K562 (cell line): ENCODE data around the gene CTIF. TPM values are rescaled to one million over a fixed set of nuclear protein-coding genes. Genes with fewer than 3 reads are reported as not detected.

ENCODE experiments used
- ATF1 ChIP-seq, 2 experiments: fragments of 450-650 bp in 1 of 2; IDR thresholded peaks; 2 replicates each; pipeline ENCODE4 v1.6.1; 2016; ENCODE audit warnings: missing compliant biosample characterization in 1 of 2, missing genetic modification characterization in 1 of 2
- CEBPG ChIP-seq, 3 experiments: fragments of 200-800 bp in 1 of 3; sonication (Bioruptor generic) in 1 of 3; sonication (generic) in 1 of 3; formaldehyde crosslinking in 1 of 3; IDR thresholded peaks in 2 of 3; conservative IDR thresholded peaks in 1 of 3; 2 replicates each; pipeline versions ENCODE4 v1.6.1 to v1.8.0; 2016 to 2022; ENCODE audit warnings: missing compliant biosample characterization in 2 of 3, missing genetic modification characterization in 2 of 3, mild to moderate bottlenecking in 1 of 3, missing genetic modification reagents in 1 of 3
- KDM2B ChIP-seq: fragments of 250-450 bp; sonication (Bioruptor Pico); IDR thresholded peaks from 2 replicates; pipeline ENCODE4 v1.8.0; 2021; ENCODE audit warnings: mild to moderate bottlenecking, moderate library complexity
- KLF1 ChIP-seq: fragments of 450-650 bp; IDR thresholded peaks from 2 replicates; pipeline ENCODE4 v1.6.1; 2016; ENCODE audit warnings: missing genetic modification characterization, missing compliant biosample characterization
- NCOR1 ChIP-seq: fragments of 450-650 bp; IDR thresholded peaks from 2 replicates; pipeline ENCODE4 v1.6.1; 2016; ENCODE audit warnings: mild to moderate bottlenecking, moderate library complexity
- NEUROD1 ChIP-seq: fragments of 150-350 bp; IDR thresholded peaks from 2 replicates; pipeline ENCODE4 v1.6.1; 2014; ENCODE audit warnings: borderline replicate concordance, low read length, low read depth; ENCODE audit not compliant: partially characterized antibody
- NR4A1 ChIP-seq, 2 experiments: fragments of 250-450 bp in 1 of 2; fragments of 450-650 bp in 1 of 2; sonication (Bioruptor Pico) in 1 of 2; IDR thresholded peaks; 2 replicates each; pipeline versions ENCODE4 v1.4.0 to v1.6.1; 2016 to 2020; ENCODE audit warnings: mild to moderate bottlenecking in 2 of 2, missing compliant biosample characterization in 1 of 2, missing genetic modification characterization in 1 of 2, moderate library complexity in 1 of 2
- RAD51 ChIP-seq: fragments of 450-650 bp; IDR thresholded peaks from 2 replicates; pipeline ENCODE4 v1.7.1; 2016; ENCODE audit warnings: low read depth, mild to moderate bottlenecking, borderline replicate concordance
- TAF1 ChIP-seq: IDR thresholded peaks from 2 replicates; pipeline ENCODE4 v1.6.1; 2011; ENCODE audit warnings: mild to moderate bottlenecking, low read length, moderate library complexity; ENCODE audit not compliant: insufficient read depth, control insufficient read depth, severe bottlenecking; ENCODE audit errors: extremely low read depth
- ZNF830 ChIP-seq: fragments of 250-450 bp; sonication (Bioruptor Pico); IDR thresholded peaks from 2 replicates; pipeline ENCODE4 v1.5.0; 2021; ENCODE audit warnings: mild to moderate bottlenecking
- polyA plus RNA-seq, 8 experiments: library from polyadenylated mRNA; depleted of rRNA in 4 of 8; stranded (reverse) in 5 of 8; unstranded in 3 of 8; fragments of >200 nt; fragmentation: Nextera tagmentation in 2 of 8; fragmentation: Illumina TruSeq in 1 of 8; extraction: Ambion mirVana in 2 of 8; extraction: Trizol in 1 of 8; gene quantifications; 2 replicates each; pipeline versions ENCODE4 v1.2.1 to v1.2.3, GENCODE V29; 2011 to 2014; ENCODE audit warnings: inconsistent platforms in 1 of 8, missing spikeins in 1 of 8
- total RNA-seq, 7 experiments: library from RNA; depleted of rRNA in 6 of 7; stranded (reverse); fragments of >200 nt in 6 of 7; fragmentation: Illumina TruSeq in 2 of 7; extraction: Trizol in 2 of 7; gene quantifications; 2 replicates each; pipeline versions ENCODE4 v1.2.1 to v1.2.3, GENCODE V29; 2011 to 2021; ENCODE audit warnings: low replicate concordance in 1 of 7
- TF ChIP-seq, protein P1 (sequence below): fragments of 450-650 bp; IDR thresholded peaks from 2 replicates; pipeline ENCODE4 v1.6.1; 2016
- TF ChIP-seq, protein P2 (sequence below): fragments of 450-650 bp; formaldehyde crosslinking; IDR thresholded peaks from 2 replicates; pipeline ENCODE4 v1.4.0; 2020; ENCODE audit warnings: mild to moderate bottlenecking, moderate library complexity
- TF ChIP-seq, protein P3 (sequence below): fragments of 250-450 bp; sonication (Bioruptor Pico); IDR thresholded peaks from 2 replicates; pipeline ENCODE4 v1.4.0; 2020; ENCODE audit warnings: mild to moderate bottlenecking, moderate library complexity
- TF ChIP-seq, protein P4 (sequence below): fragments of 250-450 bp; sonication (Bioruptor Pico); IDR thresholded peaks from 2 replicates; pipeline ENCODE4 v1.5.0; 2022; ENCODE audit warnings: mild to moderate bottlenecking
- TF ChIP-seq, protein P5 (sequence below), 3 experiments: fragments of 200-800 bp in 1 of 3; fragments of 250-450 bp in 1 of 3; fragments of 450-650 bp in 1 of 3; sonication (Bioruptor Pico) in 1 of 3; sonication (Bioruptor generic) in 1 of 3; formaldehyde crosslinking in 1 of 3; IDR thresholded peaks; 2 replicates each; pipeline versions ENCODE4 v1.6.1 to v1.8.0; 2016 to 2022; ENCODE audit warnings: mild to moderate bottlenecking in 2 of 3, missing genetic modification characterization in 2 of 3, missing compliant biosample characterization in 1 of 3, moderate library complexity in 1 of 3

CTIF gene
- total and polyA plus RNA-seq, 9 of the 15 experiments (the other 6 are each of a cell fraction or from before 2014, with no cell fraction given) = 0.17 to 11.5 (median 2.2) TPM

DNA sequence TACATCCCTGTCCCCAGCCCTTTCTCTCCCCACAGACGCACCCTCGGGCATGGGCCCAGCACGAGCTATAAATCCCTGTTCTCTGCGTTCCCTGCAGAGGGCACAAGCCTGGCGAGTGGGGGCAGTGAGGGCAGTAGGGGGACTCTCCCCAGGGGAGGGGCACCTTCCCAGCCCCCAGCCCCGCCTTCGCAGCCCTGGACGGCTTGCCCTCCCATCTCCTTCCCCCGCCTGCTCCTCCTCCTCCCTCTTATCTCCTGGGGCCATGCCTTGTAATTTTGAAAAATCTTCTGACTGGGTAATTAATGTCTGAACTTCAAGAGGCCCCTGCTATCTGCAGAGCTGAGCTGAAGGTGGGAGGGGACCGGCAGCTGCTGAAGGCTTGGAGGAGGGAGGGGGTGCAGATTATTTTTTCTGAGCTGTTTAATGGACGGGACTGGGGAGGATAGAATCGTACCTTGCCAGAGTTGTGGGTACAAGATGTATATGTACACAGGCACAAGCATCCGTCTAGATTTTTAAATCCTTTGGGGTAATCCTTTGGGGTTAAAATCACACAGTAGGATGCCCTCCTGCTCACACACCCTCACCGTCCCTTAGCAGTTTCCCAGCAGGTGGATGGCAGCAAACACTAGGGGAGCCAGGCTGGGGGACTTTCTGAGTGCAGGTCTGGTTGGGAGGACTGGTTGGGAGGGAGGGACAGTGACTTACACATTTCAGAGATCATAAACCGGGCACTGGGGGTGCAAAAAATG, 290.0 kb downstream of the CTIF start (continued):
- TF ChIP-seq RAD51 (no peak), TAF1 (no peak), CEBPG (CRISPR knock-in tag; IDR thresholded peaks at IDR 0.05) (no peak), CEBPG (tag; conservative IDR thresholded peaks at IDR 0.05 in 1 of 2, IDR thresholded peaks at IDR 0.05 in 1 of 2) (no peak), KLF1 (tag) (no peak), ATF1 (CRISPR knock-in tag; IDR thresholded peaks at IDR 0.05) (no peak), ATF1 (tag; IDR thresholded peaks at IDR 0.05) (peak; percentile 19; the same call in 1 of the 2 replicates), KDM2B (no peak), NR4A1 (CRISPR knock-in tag; IDR thresholded peaks at IDR 0.05) (no peak), NR4A1 (tag; IDR thresholded peaks at IDR 0.05) (no peak), ZNF830 (CRISPR knock-in tag) (no peak), NCOR1 (peak; percentile 92), NEUROD1 (no peak)
- TF ChIP-seq, protein P1, sequence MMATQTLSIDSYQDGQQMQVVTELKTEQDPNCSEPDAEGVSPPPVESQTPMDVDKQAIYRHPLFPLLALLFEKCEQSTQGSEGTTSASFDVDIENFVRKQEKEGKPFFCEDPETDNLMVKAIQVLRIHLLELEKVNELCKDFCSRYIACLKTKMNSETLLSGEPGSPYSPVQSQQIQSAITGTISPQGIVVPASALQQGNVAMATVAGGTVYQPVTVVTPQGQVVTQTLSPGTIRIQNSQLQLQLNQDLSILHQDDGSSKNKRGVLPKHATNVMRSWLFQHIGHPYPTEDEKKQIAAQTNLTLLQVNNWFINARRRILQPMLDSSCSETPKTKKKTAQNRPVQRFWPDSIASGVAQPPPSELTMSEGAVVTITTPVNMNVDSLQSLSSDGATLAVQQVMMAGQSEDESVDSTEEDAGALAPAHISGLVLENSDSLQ = peak; percentile 80
- TF ChIP-seq, protein P2, sequence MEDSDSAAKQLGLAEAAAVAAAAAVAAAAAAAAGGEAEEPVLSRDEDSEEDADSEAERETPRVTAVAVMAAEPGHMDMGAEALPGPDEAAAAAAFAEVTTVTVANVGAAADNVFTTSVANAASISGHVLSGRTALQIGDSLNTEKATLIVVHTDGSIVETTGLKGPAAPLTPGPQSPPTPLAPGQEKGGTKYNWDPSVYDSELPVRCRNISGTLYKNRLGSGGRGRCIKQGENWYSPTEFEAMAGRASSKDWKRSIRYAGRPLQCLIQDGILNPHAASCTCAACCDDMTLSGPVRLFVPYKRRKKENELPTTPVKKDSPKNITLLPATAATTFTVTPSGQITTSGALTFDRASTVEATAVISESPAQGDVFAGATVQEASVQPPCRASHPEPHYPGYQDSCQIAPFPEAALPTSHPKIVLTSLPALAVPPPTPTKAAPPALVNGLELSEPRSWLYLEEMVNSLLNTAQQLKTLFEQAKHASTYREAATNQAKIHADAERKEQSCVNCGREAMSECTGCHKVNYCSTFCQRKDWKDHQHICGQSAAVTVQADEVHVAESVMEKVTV (CRISPR knock-in tag) = no peak
- TF ChIP-seq, protein P3, sequence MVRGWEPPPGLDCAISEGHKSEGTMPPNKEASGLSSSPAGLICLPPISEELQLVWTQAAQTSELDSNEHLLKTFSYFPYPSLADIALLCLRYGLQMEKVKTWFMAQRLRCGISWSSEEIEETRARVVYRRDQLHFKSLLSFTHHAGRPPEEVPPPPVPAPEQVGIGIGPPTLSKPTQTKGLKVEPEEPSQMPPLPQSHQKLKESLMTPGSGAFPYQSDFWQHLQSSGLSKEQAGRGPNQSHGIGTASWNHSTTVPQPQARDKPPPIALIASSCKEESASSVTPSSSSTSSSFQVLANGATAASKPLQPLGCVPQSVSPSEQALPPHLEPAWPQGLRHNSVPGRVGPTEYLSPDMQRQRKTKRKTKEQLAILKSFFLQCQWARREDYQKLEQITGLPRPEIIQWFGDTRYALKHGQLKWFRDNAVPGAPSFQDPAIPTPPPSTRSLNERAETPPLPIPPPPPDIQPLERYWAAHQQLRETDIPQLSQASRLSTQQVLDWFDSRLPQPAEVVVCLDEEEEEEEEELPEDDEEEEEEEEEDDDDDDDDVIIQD (CRISPR knock-in tag) = no peak
- TF ChIP-seq, protein P4, sequence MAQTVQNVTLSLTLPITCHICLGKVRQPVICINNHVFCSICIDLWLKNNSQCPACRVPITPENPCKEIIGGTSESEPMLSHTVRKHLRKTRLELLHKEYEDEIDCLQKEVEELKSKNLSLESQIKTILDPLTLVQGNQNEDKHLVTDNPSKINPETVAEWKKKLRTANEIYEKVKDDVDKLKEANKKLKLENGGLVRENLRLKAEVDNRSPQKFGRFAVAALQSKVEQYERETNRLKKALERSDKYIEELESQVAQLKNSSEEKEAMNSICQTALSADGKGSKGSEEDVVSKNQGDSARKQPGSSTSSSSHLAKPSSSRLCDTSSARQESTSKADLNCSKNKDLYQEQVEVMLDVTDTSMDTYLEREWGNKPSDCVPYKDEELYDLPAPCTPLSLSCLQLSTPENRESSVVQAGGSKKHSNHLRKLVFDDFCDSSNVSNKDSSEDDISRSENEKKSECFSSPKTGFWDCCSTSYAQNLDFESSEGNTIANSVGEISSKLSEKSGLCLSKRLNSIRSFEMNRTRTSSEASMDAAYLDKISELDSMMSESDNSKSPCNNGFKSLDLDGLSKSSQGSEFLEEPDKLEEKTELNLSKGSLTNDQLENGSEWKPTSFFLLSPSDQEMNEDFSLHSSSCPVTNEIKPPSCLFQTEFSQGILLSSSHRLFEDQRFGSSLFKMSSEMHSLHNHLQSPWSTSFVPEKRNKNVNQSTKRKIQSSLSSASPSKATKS (CRISPR knock-in tag) = no peak
- TF ChIP-seq, protein P5, sequence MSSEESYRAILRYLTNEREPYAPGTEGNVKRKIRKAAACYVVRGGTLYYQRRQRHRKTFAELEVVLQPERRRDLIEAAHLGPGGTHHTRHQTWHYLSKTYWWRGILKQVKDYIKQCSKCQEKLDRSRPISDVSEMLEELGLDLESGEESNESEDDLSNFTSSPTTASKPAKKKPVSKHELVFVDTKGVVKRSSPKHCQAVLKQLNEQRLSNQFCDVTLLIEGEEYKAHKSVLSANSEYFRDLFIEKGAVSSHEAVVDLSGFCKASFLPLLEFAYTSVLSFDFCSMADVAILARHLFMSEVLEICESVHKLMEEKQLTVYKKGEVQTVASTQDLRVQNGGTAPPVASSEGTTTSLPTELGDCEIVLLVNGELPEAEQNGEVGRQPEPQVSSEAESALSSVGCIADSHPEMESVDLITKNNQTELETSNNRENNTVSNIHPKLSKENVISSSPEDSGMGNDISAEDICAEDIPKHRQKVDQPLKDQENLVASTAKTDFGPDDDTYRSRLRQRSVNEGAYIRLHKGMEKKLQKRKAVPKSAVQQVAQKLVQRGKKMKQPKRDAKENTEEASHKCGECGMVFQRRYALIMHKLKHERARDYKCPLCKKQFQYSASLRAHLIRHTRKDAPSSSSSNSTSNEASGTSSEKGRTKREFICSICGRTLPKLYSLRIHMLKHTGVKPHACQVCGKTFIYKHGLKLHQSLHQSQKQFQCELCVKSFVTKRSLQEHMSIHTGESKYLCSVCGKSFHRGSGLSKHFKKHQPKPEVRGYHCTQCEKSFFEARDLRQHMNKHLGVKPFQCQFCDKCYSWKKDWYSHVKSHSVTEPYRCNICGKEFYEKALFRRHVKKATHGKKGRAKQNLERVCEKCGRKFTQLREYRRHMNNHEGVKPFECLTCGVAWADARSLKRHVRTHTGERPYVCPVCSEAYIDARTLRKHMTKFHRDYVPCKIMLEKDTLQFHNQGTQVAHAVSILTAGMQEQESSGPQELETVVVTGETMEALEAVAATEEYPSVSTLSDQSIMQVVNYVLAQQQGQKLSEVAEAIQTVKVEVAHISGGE (CRISPR knock-in tag; IDR thresholded peaks at IDR 0.05) = no peak
